ENCODE results near the gene C20orf96. TPM values are rescaled to one million over a fixed set of nuclear protein-coding genes. Genes with fewer than 3 reads are reported as not detected.

The C20orf96 gene
- total RNA-seq, 4 donors from 2014 or later = 1.7 to 2.6 (median 2.3) TPM

GRCh38 chr20:271528-271927 is 19.0 kb downstream of the C20orf96 start:
- Histone ChIP-seq H3K4me1 (peaks cover under 1 to 8% (median 8%) of the 10 kb centered on the region in 4 donors), H3K27me3 (no peaks in the 10 kb centered on the region), H3K36me3 (peaks cover 8 to 18% (median 14%) of the 10 kb centered on the region in 4 donors), H3K27ac (replicated peaks in 1 of 4) (no peak overlapping the region), H3K4me3 (no peak overlapping the region), H3K9me3 (no peaks in the 10 kb centered on the region)
- intact Hi-C loops (cut with DNase I) = no loop called here
- TF ChIP-seq CTCF (IDR thresholded peaks at IDR 0.05) = no peak
- no peak for TF ChIP-seq EP300 (IDR thresholded peaks at IDR 0.05)
- no peak for TF ChIP-seq POLR2AphosphoS5 (IDR thresholded peaks at IDR 0.05)
- TF ChIP-seq POLR2A (IDR thresholded peaks at IDR 0.05; ENCODE audit: low read depth) = no peak
- DNase-seq (ENCODE audit: extremely low spot score) = no peak

- intact Hi-C loops (cut with DNase I) = no loop called here
- Histone ChIP-seq H3K4me3 (no peak overlapping the region), H3K27ac (replicated peaks in 1 of 4) (no peak overlapping the region), H3K4me1 (peaks cover 4 to 13% (median 12%) of the 10 kb centered on the region in 4 donors), H3K9me3 (no peaks in the 10 kb centered on the region), H3K27me3 (no peaks in the 10 kb centered on the region), H3K36me3 (peaks cover 6 to 13% (median 10%) of the 10 kb centered on the region in 4 donors)
- no peak for TF ChIP-seq POLR2A (IDR thresholded peaks at IDR 0.05; ENCODE audit: low read depth)
- TF ChIP-seq CTCF (IDR thresholded peaks at IDR 0.05) = no peak
- TF ChIP-seq POLR2AphosphoS5 (IDR thresholded peaks at IDR 0.05) = no peak
- no peak for TF ChIP-seq EP300 (IDR thresholded peaks at IDR 0.05)
- WGBS = 96% methylated on average over 4 of the region's 4 CpGs
- DNase-seq (ENCODE audit: extremely low spot score) = no peak
Observed at GRCh38 chr20:271069-271468, 19.5 kb downstream of the C20orf96 start.

- 100% methylated on average over 5 of the region's 5 CpGs for WGBS
- Histone ChIP-seq H3K4me1 (peaks cover 4 to 14% (median 12%) of the 10 kb centered on the region in 4 donors), H3K27me3 (no peaks in the 10 kb centered on the region), H3K36me3 (peaks cover under 1 to 8% (median 4%) of the 10 kb centered on the region in 4 donors), H3K27ac (replicated peaks in 1 of 4) (no peak overlapping the region), H3K4me3 (no peak overlapping the region), H3K9me3 (no peaks in the 10 kb centered on the region)
- no peak for TF ChIP-seq CTCF (IDR thresholded peaks at IDR 0.05)
- intact Hi-C loops (cut with DNase I) = no loop called here
- DNase-seq (ENCODE audit: extremely low spot score) = no peak
Observed at GRCh38 chr20:270517-270916, 20.0 kb downstream of the C20orf96 start.

- 19% methylated on average over 21 of the region's 43 CpGs for WGBS
Observed at GRCh38 chr20:266596-267562, 23.7 kb downstream of the C20orf96 start.

More at GRCh38 chr20:266596-267562, 23.7 kb downstream of the C20orf96 start:
- Histone ChIP-seq H3K27ac (replicated peaks in 1 of 4) (peak overlapping the region in 1 of 4 donors; percentile 23), H3K36me3 (no peaks in the 10 kb centered on the region), H3K27me3 (peaks cover 0 to 10% (median 0%) of the 10 kb centered on the region in 4 donors), H3K4me3 (peak overlapping the region; percentile 53 to 62 (median 55)), H3K9me3 (no peaks in the 10 kb centered on the region), H3K4me1 (peaks cover 4 to 14% (median 12%) of the 10 kb centered on the region in 4 donors)
- intact Hi-C loops (cut with DNase I) = loop anchor here (5.0 kb wide), 1 partner anchor 60 kb away; no protein-coding TSS in a partner anchor
- TF ChIP-seq CTCF (IDR thresholded peaks at IDR 0.05) (peak in 2 of 3 experiments; percentile 93 to 95), POLR2AphosphoS5 (IDR thresholded peaks at IDR 0.05) (peak in 1 of 2 donors; percentile 65), EP300 (IDR thresholded peaks at IDR 0.05) (no peak), POLR2A (IDR thresholded peaks at IDR 0.05; ENCODE audit: low read depth) (no peak)
- DNase-seq (ENCODE audit: extremely low spot score) = peak; percentile 97

All from esophagus muscularis mucosa (tissue), 4 donors.